Fibroblast of villous mesenchyme (primary cell): ENCODE results near the gene IFNA1. TPM values are rescaled to one million over a fixed set of nuclear protein-coding genes. Genes with fewer than 3 reads are reported as not detected.

Experiments
- DNase-seq: peaks from one replicate; pipeline ENCODE4 v3.0.0-alpha.2; 2010; ENCODE audit warnings: low read depth
- H3K4me3 ChIP-seq: 2 replicates; pipeline ENCODE4 v1.5.1; 2011; ENCODE audit warnings: low read depth, mild to moderate bottlenecking, low read length
- total RNA-seq: library from RNA; depleted of rRNA; stranded (reverse); fragments of >200 nt; gene quantifications from 2 replicates; pipeline ENCODE4 v1.2.3, GENCODE V29; 2012
- TF ChIP-seq, protein P1 (sequence below): IDR thresholded peaks from 2 replicates; pipeline ENCODE4 v1.5.1; 2012; ENCODE audit warnings: low read depth, mild to moderate bottlenecking, low read length; ENCODE audit not compliant: insufficient read depth

IFNA1 gene
- total RNA-seq, 1 donor, result not detected

- TF ChIP-seq, protein P1, sequence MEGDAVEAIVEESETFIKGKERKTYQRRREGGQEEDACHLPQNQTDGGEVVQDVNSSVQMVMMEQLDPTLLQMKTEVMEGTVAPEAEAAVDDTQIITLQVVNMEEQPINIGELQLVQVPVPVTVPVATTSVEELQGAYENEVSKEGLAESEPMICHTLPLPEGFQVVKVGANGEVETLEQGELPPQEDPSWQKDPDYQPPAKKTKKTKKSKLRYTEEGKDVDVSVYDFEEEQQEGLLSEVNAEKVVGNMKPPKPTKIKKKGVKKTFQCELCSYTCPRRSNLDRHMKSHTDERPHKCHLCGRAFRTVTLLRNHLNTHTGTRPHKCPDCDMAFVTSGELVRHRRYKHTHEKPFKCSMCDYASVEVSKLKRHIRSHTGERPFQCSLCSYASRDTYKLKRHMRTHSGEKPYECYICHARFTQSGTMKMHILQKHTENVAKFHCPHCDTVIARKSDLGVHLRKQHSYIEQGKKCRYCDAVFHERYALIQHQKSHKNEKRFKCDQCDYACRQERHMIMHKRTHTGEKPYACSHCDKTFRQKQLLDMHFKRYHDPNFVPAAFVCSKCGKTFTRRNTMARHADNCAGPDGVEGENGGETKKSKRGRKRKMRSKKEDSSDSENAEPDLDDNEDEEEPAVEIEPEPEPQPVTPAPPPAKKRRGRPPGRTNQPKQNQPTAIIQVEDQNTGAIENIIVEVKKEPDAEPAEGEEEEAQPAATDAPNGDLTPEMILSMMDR, result no peak
- no peak overlapping the region for H3K4me3 ChIP-seq
- DNase-seq, result no peak
These were observed 24.9 kb downstream of the IFNA1 start for GRCh38 chr9:21465138-21465537.

DNA sequence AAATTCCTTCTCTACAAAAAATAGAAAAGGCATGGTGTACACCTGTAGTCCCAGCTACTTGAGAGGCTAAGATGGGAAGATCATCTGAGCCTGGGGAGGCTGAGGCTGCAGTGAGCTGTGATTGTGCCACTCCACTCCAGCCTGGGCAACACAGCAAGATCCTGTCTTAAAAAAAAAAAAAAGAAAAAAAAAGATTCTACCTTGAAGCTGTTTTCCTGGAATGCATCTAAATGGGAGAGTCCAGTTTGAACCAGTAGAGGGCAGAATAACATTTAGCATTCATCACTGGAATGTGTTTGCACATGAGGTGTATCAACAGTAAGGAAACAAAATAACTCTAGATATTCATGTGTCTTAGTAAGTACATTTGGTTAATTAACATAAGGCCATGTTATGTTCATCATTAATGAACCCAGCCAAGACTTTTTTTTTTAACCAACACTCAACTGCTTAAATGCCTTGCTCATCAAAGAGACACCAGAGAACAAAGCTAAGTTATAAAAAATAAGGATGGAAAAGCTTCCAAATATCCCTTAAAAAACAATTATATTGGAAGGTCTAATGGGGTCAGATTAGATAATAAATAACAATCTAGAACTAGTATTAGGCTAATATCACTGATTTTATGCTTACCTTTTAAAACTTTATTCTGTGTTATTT lies 25.8 kb downstream of the IFNA1 start:
- H3K4me3 ChIP-seq, result no peak overlapping the region
- TF ChIP-seq, protein P1, result peak; percentile 78
- peak; percentile 72 for DNase-seq

DNA sequence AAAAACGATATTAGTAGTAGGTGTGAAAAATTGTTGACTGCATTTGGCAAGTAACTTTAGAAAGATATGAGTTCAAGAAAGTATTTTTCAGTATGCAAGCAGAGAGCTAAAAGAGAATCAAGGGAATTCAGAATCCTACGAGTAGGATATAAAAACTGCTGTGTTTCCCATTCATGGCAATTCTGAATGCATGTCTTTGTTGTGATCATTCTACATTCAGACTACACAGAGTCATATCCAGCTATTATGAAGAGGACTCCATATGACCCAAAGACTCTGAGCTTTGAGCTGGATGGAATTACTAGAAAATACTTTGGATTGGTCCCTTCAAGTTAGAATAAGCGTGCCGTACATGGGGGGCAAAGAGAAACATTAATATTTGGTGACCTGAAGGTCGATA lies 29.9 kb downstream of the IFNA1 start:
- no peak for DNase-seq
- H3K4me3 ChIP-seq, result no peak overlapping the region
- TF ChIP-seq, protein P1, result no peak

DNA sequence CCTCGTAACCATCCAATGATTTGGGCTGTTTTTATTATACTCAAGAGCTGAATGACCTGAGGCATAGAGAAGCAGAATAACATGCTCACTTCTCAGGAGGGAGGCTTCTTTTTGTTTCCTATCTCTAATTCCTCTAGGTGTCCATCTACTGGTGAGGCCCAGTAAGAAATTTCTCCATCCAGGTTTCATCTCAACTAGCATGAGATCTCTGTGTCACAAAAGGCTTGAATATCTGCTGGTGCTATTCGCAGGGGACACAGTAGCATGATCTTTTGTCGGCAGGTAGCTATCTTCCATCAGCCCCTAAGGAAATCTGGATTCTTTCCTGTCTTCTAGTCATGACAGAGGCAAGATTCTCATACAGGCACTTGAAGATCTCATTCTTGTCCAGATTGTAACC lies 33.0 kb downstream of the IFNA1 start:
- H3K4me3 ChIP-seq, result no peak overlapping the region
- DNase-seq, result no peak
- TF ChIP-seq, protein P1, result peak; percentile 14

- no peak for DNase-seq
- H3K4me3 ChIP-seq, result no peak overlapping the region
- TF ChIP-seq, protein P1, result no peak
These were observed 37.2 kb downstream of the IFNA1 start for GRCh38 chr9:21477466-21477865.

- DNase-seq, result no peak
- no peak overlapping the region for H3K4me3 ChIP-seq
- TF ChIP-seq, protein P1, result no peak
These were observed 39.0 kb downstream of the IFNA1 start for GRCh38 chr9:21479152-21479702.

DNA sequence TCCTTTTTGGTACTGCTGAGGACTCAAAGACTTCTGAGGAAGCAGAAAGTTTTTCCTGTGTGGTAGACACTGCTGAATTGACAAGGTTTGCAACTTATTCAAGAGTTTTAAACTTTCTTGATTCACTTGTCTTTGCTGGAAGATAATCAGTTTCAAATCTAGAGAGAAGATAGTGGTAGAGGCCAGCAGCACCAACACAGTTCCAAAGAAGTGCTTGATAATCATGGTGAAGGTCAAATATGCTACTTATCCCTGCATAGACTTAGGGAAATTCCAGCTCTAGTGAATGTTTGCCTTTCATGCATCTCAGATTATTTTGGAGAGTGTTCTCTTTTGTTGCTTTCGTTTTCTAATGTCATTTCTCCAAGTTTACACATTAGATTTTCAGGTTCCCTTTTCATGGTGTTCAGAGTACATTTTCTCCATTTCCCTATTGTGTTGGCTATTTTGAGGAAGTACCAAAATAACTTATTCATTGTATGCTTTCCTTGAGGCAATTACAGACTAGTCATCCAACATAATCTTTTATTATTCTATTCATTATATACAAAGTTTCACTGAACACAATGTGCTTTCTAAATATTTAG lies 41.3 kb downstream of the IFNA1 start:
- DNase-seq, result no peak
- H3K4me3 ChIP-seq, result no peak overlapping the region
- TF ChIP-seq, protein P1, result no peak
